Adipocyte (in vitro differentiated cells): Measurements from ENCODE around the gene GUCA2B.

Experiments
- DNase-seq: peaks from one replicate; pipeline ENCODE4 v3.0.0-alpha.2; 2015; ENCODE audit warnings: low read depth
- H3K27me3 ChIP-seq: replicated peaks from 2 replicates; pipeline ENCODE4 v1.7.0; 2013; ENCODE audit warnings: mild to moderate bottlenecking, low read length, moderate library complexity; ENCODE audit not compliant: control insufficient read depth, insufficient read depth
- H3K36me3 ChIP-seq: 2 replicates; pipeline ENCODE4 v1.7.0; 2013; ENCODE audit warnings: low read length, mild to moderate bottlenecking, moderate library complexity; ENCODE audit not compliant: control insufficient read depth, insufficient read depth, severe bottlenecking
- H3K4me1 ChIP-seq: 2 replicates; pipeline ENCODE4 v1.7.0; 2013; ENCODE audit warnings: mild to moderate bottlenecking, low read length, moderate library complexity; ENCODE audit not compliant: control insufficient read depth, insufficient read depth
- H3K4me3 ChIP-seq: 2 replicates; pipeline ENCODE4 v1.7.0; 2013; ENCODE audit warnings: mild to moderate bottlenecking, low read length, moderate library complexity
- H3K9ac ChIP-seq: 2 replicates; pipeline ENCODE4 v1.7.0; 2013; ENCODE audit warnings: mild to moderate bottlenecking, low read length, moderate library complexity
- H3K9me3 ChIP-seq: 2 replicates; pipeline ENCODE4 v1.7.0; 2013; ENCODE audit warnings: mild to moderate bottlenecking, low read length, moderate library complexity; ENCODE audit not compliant: control insufficient read depth

GUCA2B gene

GRCh38 chr1:42179275-42179674 is 26.1 kb downstream of the GUCA2B start:
- Histone ChIP-seq H3K4me1 (peaks cover 32% of the 10 kb centered on the region), H3K27me3 (no peaks in the 10 kb centered on the region), H3K36me3 (peaks cover 18% of the 10 kb centered on the region), H3K9ac (no peak overlapping the region), H3K4me3 (no peak overlapping the region), H3K9me3 (no peaks in the 10 kb centered on the region)
- DNase-seq: peak; percentile 78

GRCh38 chr1:42179900-42180329 is 26.7 kb downstream of the GUCA2B start:
- DNase-seq: no peak
- Histone ChIP-seq H3K36me3 (peaks cover 25% of the 10 kb centered on the region), H3K4me3 (no peak overlapping the region), H3K4me1 (peaks cover 26% of the 10 kb centered on the region), H3K27me3 (no peaks in the 10 kb centered on the region), H3K9me3 (no peaks in the 10 kb centered on the region), H3K9ac (no peak overlapping the region)

- H3K4me1 ChIP-seq: peaks cover 37% of the 10 kb centered on the region
- H3K36me3 ChIP-seq: peaks cover 29% of the 10 kb centered on the region
- no peaks in the 10 kb centered on the region for H3K9me3 ChIP-seq
Observed at GRCh38 chr1:42181687-42182086, 28.5 kb downstream of the GUCA2B start.

GRCh38 chr1:42183210-42183956 is 30.2 kb downstream of the GUCA2B start:
- H3K4me1 ChIP-seq: peaks cover 25% of the 10 kb centered on the region
- H3K27me3 ChIP-seq: no peaks in the 10 kb centered on the region
- peaks cover 38% of the 10 kb centered on the region for H3K36me3 ChIP-seq
- H3K4me3 ChIP-seq: no peak overlapping the region
- no peak for DNase-seq
- no peak overlapping the region for H3K9ac ChIP-seq
- H3K9me3 ChIP-seq: no peaks in the 10 kb centered on the region

More at GRCh38 chr1:42181687-42182086, 28.5 kb downstream of the GUCA2B start:
- Histone ChIP-seq H3K27me3 (no peaks in the 10 kb centered on the region), H3K4me3 (no peak overlapping the region), H3K9ac (no peak overlapping the region)
- no peak for DNase-seq

GRCh38 chr1:42183957-42184268 is 30.7 kb downstream of the GUCA2B start:
- H3K4me3 ChIP-seq: no peak overlapping the region
- H3K36me3 ChIP-seq: peaks cover 43% of the 10 kb centered on the region
- no peaks in the 10 kb centered on the region for H3K27me3 ChIP-seq
- no peak overlapping the region for H3K9ac ChIP-seq
- H3K4me1 ChIP-seq: peaks cover 20% of the 10 kb centered on the region
- H3K9me3 ChIP-seq: no peaks in the 10 kb centered on the region
- DNase-seq: no peak

- peaks cover 50% of the 10 kb centered on the region for H3K36me3 ChIP-seq
- no peak for DNase-seq
- no peaks in the 10 kb centered on the region for H3K9me3 ChIP-seq
- H3K27me3 ChIP-seq: no peaks in the 10 kb centered on the region
- peaks cover 15% of the 10 kb centered on the region for H3K4me1 ChIP-seq
- H3K4me3 ChIP-seq: no peak overlapping the region
- no peak overlapping the region for H3K9ac ChIP-seq
Observed at GRCh38 chr1:42184616-42185015, 31.4 kb downstream of the GUCA2B start.

- H3K4me1 ChIP-seq: peaks cover 11% of the 10 kb centered on the region
- H3K36me3 ChIP-seq: peaks cover 60% of the 10 kb centered on the region
- H3K9me3 ChIP-seq: no peaks in the 10 kb centered on the region
- no peaks in the 10 kb centered on the region for H3K27me3 ChIP-seq
- peak; percentile 57 for DNase-seq
- no peak overlapping the region for H3K9ac ChIP-seq
- H3K4me3 ChIP-seq: no peak overlapping the region
Observed at GRCh38 chr1:42186152-42186551, 32.9 kb downstream of the GUCA2B start.

- peaks cover 66% of the 10 kb centered on the region for H3K36me3 ChIP-seq
- no peak overlapping the region for H3K4me3 ChIP-seq
- no peak overlapping the region for H3K9ac ChIP-seq
- H3K27me3 ChIP-seq: no peaks in the 10 kb centered on the region
- peaks cover 11% of the 10 kb centered on the region for H3K4me1 ChIP-seq
- H3K9me3 ChIP-seq: no peaks in the 10 kb centered on the region
- DNase-seq: no peak
Observed at GRCh38 chr1:42189931-42190853, 37.0 kb downstream of the GUCA2B start.

GRCh38 chr1:42191319-42191718 is 38.1 kb downstream of the GUCA2B start:
- Histone ChIP-seq H3K36me3 (peaks cover 74% of the 10 kb centered on the region), H3K4me1 (peaks cover 3% of the 10 kb centered on the region), H3K9ac (no peak overlapping the region), H3K9me3 (no peaks in the 10 kb centered on the region), H3K4me3 (no peak overlapping the region), H3K27me3 (no peaks in the 10 kb centered on the region)
- DNase-seq: no peak

- H3K36me3 ChIP-seq: peaks cover 82% of the 10 kb centered on the region
- DNase-seq: no peak
- no peaks in the 10 kb centered on the region for H3K27me3 ChIP-seq
- no peaks in the 10 kb centered on the region for H3K4me1 ChIP-seq
- no peaks in the 10 kb centered on the region for H3K9me3 ChIP-seq
- H3K9ac ChIP-seq: no peak overlapping the region
- no peak overlapping the region for H3K4me3 ChIP-seq
Observed at GRCh38 chr1:42192106-42192505, 38.9 kb downstream of the GUCA2B start.

GRCh38 chr1:42195841-42196240 is 42.6 kb downstream of the GUCA2B start:
- no peak overlapping the region for H3K4me3 ChIP-seq
- H3K9ac ChIP-seq: no peak overlapping the region
- DNase-seq: no peak
- H3K27me3 ChIP-seq: no peaks in the 10 kb centered on the region
- H3K9me3 ChIP-seq: no peaks in the 10 kb centered on the region
- H3K4me1 ChIP-seq: no peaks in the 10 kb centered on the region
- H3K36me3 ChIP-seq: peaks cover 70% of the 10 kb centered on the region
